Keratinocyte (primary cell): Measurements from ENCODE around the gene MSX2.

Experiments used
- EZH2 ChIP-seq: IDR thresholded peaks from one replicate; pipeline ENCODE4 v1.6.1; 2012; ENCODE audit warnings: inconsistent platforms, mild to moderate bottlenecking, low read length, moderate library complexity
- TF ChIP-seq, protein P1 (sequence below), 3 experiments: IDR thresholded peaks in 1 of 3; conservative IDR thresholded peaks in 1 of 3; optimal IDR thresholded peaks in 1 of 3; 2 replicates in 2 of 3; 3 replicates in 1 of 3; pipeline versions ENCODE3 to v1.5.1; 2011; ENCODE audit warnings: low read length in 3 of 3, mild to moderate bottlenecking in 3 of 3, moderate library complexity in 2 of 3, control low read depth in 1 of 3, inconsistent platforms in 1 of 3; ENCODE audit not compliant: insufficient read depth in 2 of 3; ENCODE audit errors: extremely low read depth in 1 of 3

DNA sequence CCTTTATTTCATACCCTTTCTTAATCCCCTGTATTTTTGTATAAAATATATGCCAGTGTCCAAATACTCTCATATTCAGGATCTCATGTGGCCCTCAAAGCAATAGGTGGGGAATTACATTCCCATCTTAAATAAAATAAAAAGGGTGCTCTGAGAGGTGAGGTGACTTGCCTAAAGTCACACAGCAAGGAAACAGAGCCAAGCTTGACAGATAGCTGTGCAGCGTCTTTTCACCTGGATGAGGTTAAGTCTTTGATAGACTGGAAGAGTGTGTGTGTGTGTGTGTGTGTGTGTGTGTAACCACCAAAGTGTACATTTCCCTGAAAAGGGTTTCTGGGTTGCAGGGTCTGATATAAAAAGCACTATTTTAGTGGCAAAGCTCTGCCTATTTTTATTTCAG, 12.4 kb downstream of the MSX2 start:
- TF ChIP-seq, protein P1, sequence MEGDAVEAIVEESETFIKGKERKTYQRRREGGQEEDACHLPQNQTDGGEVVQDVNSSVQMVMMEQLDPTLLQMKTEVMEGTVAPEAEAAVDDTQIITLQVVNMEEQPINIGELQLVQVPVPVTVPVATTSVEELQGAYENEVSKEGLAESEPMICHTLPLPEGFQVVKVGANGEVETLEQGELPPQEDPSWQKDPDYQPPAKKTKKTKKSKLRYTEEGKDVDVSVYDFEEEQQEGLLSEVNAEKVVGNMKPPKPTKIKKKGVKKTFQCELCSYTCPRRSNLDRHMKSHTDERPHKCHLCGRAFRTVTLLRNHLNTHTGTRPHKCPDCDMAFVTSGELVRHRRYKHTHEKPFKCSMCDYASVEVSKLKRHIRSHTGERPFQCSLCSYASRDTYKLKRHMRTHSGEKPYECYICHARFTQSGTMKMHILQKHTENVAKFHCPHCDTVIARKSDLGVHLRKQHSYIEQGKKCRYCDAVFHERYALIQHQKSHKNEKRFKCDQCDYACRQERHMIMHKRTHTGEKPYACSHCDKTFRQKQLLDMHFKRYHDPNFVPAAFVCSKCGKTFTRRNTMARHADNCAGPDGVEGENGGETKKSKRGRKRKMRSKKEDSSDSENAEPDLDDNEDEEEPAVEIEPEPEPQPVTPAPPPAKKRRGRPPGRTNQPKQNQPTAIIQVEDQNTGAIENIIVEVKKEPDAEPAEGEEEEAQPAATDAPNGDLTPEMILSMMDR (optimal IDR thresholded peaks at IDR 0.05 in 1 of 3, IDR thresholded peaks at IDR 0.05 in 1 of 3, conservative IDR thresholded peaks at IDR 0.05 in 1 of 3; ENCODE audit: extremely low read depth in 1 of 3, insufficient read depth in 2 of 3, low read length in 3 of 3): no peak
- TF ChIP-seq EZH2: no peak
